ENCODE results near the gene ITIH4.

DNA sequence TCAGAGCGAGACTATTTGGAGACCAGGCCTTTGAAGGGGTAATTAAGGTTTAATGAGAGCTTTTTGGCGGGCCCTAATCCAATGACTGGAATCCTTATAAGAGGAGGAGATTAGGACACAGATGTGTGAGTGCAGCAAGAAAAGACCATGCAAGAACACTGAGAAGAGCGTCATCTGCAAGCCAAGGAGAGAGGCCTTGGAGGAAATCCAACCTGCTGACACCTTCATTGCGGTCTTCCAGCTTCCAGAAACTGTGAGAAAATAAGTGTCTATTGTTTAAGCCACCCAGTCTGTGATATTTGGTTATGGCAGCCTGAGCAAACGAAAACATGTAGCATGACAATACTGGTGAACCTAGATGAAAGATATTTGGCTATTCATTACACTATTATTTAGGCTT, 27.4 kb upstream of the ITIH4 start:
- TF ChIP-seq, protein P1, sequence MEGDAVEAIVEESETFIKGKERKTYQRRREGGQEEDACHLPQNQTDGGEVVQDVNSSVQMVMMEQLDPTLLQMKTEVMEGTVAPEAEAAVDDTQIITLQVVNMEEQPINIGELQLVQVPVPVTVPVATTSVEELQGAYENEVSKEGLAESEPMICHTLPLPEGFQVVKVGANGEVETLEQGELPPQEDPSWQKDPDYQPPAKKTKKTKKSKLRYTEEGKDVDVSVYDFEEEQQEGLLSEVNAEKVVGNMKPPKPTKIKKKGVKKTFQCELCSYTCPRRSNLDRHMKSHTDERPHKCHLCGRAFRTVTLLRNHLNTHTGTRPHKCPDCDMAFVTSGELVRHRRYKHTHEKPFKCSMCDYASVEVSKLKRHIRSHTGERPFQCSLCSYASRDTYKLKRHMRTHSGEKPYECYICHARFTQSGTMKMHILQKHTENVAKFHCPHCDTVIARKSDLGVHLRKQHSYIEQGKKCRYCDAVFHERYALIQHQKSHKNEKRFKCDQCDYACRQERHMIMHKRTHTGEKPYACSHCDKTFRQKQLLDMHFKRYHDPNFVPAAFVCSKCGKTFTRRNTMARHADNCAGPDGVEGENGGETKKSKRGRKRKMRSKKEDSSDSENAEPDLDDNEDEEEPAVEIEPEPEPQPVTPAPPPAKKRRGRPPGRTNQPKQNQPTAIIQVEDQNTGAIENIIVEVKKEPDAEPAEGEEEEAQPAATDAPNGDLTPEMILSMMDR (IDR thresholded peaks at IDR 0.05): no peak
- TF ChIP-seq POLR2AphosphoS5 (IDR thresholded peaks at IDR 0.05) (no peak), POLR2A (IDR thresholded peaks at IDR 0.05; ENCODE audit: low read depth) (no peak)

Data from esophagus muscularis mucosa (tissue), 3 donors.